HG03575 (cell line): ENCODE measurements around the gene LYRM1.

Source experiments
- ATAC-seq: cut with Tn5 transposase; IDR thresholded peaks from one replicate; pipeline ENCODE4 v1.9.1; 2021; ENCODE audit not compliant: unreplicated experiment, insufficient number of reproducible peaks, low FRiP score; ENCODE audit errors: extremely low read depth

LYRM1 gene

GRCh38 chr16:20870122-20870820 is 30.3 kb upstream of the LYRM1 start:
- ATAC-seq = no peak

- ATAC-seq = no peak
Observed at GRCh38 chr16:20871258-20871657, 29.3 kb upstream of the LYRM1 start.

- no peak for ATAC-seq
Observed at GRCh38 chr16:20871941-20872815, 28.4 kb upstream of the LYRM1 start.

GRCh38 chr16:20873331-20873730 is 27.2 kb upstream of the LYRM1 start:
- no peak for ATAC-seq

- ATAC-seq = no peak
Observed at GRCh38 chr16:20874088-20874581, 26.4 kb upstream of the LYRM1 start.

GRCh38 chr16:20875355-20875650 is 25.3 kb upstream of the LYRM1 start:
- no peak for ATAC-seq

GRCh38 chr16:20878682-20879147 is 21.9 kb upstream of the LYRM1 start:
- ATAC-seq = no peak

- ATAC-seq = no peak
Observed at GRCh38 chr16:20879175-20880040, 21.2 kb upstream of the LYRM1 start.

- no peak for ATAC-seq
Observed at GRCh38 chr16:20880867-20881502, 19.6 kb upstream of the LYRM1 start.

GRCh38 chr16:20881503-20881878 is 19.1 kb upstream of the LYRM1 start:
- no peak for ATAC-seq

- ATAC-seq = no peak
Observed at GRCh38 chr16:20883554-20884239, 16.9 kb upstream of the LYRM1 start.

- ATAC-seq = no peak
Observed at GRCh38 chr16:20884240-20884556, 16.4 kb upstream of the LYRM1 start.

- no peak for ATAC-seq
Observed at GRCh38 chr16:20886320-20886719, 14.3 kb upstream of the LYRM1 start.

- no peak for ATAC-seq
Observed at GRCh38 chr16:20887207-20887606, 13.4 kb upstream of the LYRM1 start.

GRCh38 chr16:20889625-20890275 is 10.8 kb upstream of the LYRM1 start:
- no peak for ATAC-seq

GRCh38 chr16:20894388-20894787 is 6.2 kb upstream of the LYRM1 start:
- no peak for ATAC-seq

GRCh38 chr16:20897253-20897897 is 3.2 kb upstream of the LYRM1 start:
- no peak for ATAC-seq

GRCh38 chr16:20897922-20898321 is 2.6 kb upstream of the LYRM1 start:
- ATAC-seq = no peak
